ENCODE data around the gene ACR. TPM values are rescaled to one million over a fixed set of nuclear protein-coding genes. Genes with fewer than 3 reads are reported as not detected.

ACR gene
- total and polyA plus RNA-seq, 2 of the 4 experiments (the other 2 are of a cell fraction) = not detected

GRCh38 chr22:50701428-50702154, 36.4 kb upstream of the ACR start:
- dilution Hi-C loops (cut with HindIII; ENCODE audit: low sequenced_read_pairs, unreplicated experiment) = no loop called here
- no TSS peak for BruUV-seq (replicated peaks)
- in situ Hi-C loops (cut with MboI; ENCODE audit: low sequenced_read_pairs) = no loop called here
- H3K9me1 ChIP-seq (ENCODE audit: insufficient read depth, low read length) = peaks cover 7% of the 10 kb centered on the region; the same call in 1 of the 2 replicates
- H3K9me3 ChIP-seq (ENCODE audit: control insufficient read depth, insufficient read depth, low read length) = no peaks in the 10 kb centered on the region
- H3K79me1 ChIP-seq (ENCODE audit: low read depth in 1 of 2, low read length in 2 of 2) = peaks cover 7 to 20% of the 10 kb centered on the region in 2 experiments; a peak in 3 of 4 replicates
- H2AK5ac ChIP-seq (ENCODE audit: low read depth, low read length) = no peak overlapping the region
- H3K36me3 ChIP-seq (ENCODE audit: control insufficient read depth, insufficient read depth, low read length) = peaks cover 2% of the 10 kb centered on the region; the same call in 1 of the 2 replicates
- H3K4me1 ChIP-seq (ENCODE audit: control insufficient read depth, insufficient read depth, low read length) = peaks cover 8% of the 10 kb centered on the region
- no peak overlapping the region for H3K14ac ChIP-seq (replicated peaks; ENCODE audit: low read depth, low read length)
- peak overlapping the region; percentile 50 for H2AK9ac ChIP-seq (replicated peaks; ENCODE audit: low read depth, low read length, poor library complexity)
- intact Hi-C loops (cut with micrococcal nuclease) = no loop called here
- H4K20me1 ChIP-seq (ENCODE audit: insufficient read depth, low read length) = peaks cover 15% of the 10 kb centered on the region
- no peak overlapping the region for H3K56ac ChIP-seq (ENCODE audit: extremely low read depth, insufficient read depth, low read length)
- H3K4me3 ChIP-seq (ENCODE audit: insufficient read depth, low read depth, low read length) = no peak overlapping the region
- no peak overlapping the region for H4K5ac ChIP-seq (ENCODE audit: low read depth, low read length)
- ATAC-seq (ENCODE audit: low read depth) (no peak), DNase-seq (no peak)
- H2BK15ac ChIP-seq (ENCODE audit: low read depth, low read length) = no peak overlapping the region
- H2BK5ac ChIP-seq (ENCODE audit: low read depth, low read length, poor library complexity, severe bottlenecking) = no peak overlapping the region
- no peak overlapping the region for H3K4me2 ChIP-seq (ENCODE audit: low read depth, low read length)
- POLR2A ChIA-PET (ENCODE audit: unreplicated experiment) = no interaction called here
- no peak overlapping the region for H3K27ac ChIP-seq (ENCODE audit: insufficient read depth, low read length)
- no peak overlapping the region for H4K8ac ChIP-seq (ENCODE audit: low read depth in 2 of 2, low read length in 2 of 2)
- H3K23ac ChIP-seq (ENCODE audit: low read depth, low read length) = no peak overlapping the region
- H3K4ac ChIP-seq (ENCODE audit: low read depth, low read length) = no peak overlapping the region
- no peak overlapping the region for H2BK20ac ChIP-seq (ENCODE audit: low read depth, low read length)
- H3K9ac ChIP-seq (ENCODE audit: low read depth, low read length) = no peak overlapping the region
- no peak overlapping the region for H2AFZ ChIP-seq (replicated peaks; ENCODE audit: low read length, poor library complexity)
- WGBS, 2 experiments (ENCODE audit: extremely low coverage in 2 of 2, insufficient read length in 1 of 2) = 83% methylated on average over 5 of the region's 11 CpGs; no CpG with 5 or more reads in 1 of the 2 experiments
- H3K18ac ChIP-seq (ENCODE audit: low read depth, low read length) = no peak overlapping the region
- CTCF ChIA-PET = no interaction called here
- no peak overlapping the region for H2BK120ac ChIP-seq (ENCODE audit: low read depth, low read length)
- TF ChIP-seq CEBPB (IDR thresholded peaks at IDR 0.05; ENCODE audit: low read depth, low read length) (no peak), MXI1 (IDR thresholded peaks at IDR 0.05; ENCODE audit: borderline replicate concordance, low read depth, low read length) (no peak), MAFK (IDR thresholded peaks at IDR 0.05; ENCODE audit: low read depth, low read length) (no peak), CHD1 (IDR thresholded peaks at IDR 0.05; ENCODE audit: low read depth, low read length) (no peak), RAD21 (IDR thresholded peaks at IDR 0.05; ENCODE audit: low read length) (no peak), RFX5 (IDR thresholded peaks at IDR 0.05; ENCODE audit: low read depth, low read length) (no peak), NFE2L2 (IDR thresholded peaks at IDR 0.05; ENCODE audit: low read depth, low read length) (no peak), FOS (IDR thresholded peaks at IDR 0.05; ENCODE audit: low read depth, low read length) (no peak), BHLHE40 (IDR thresholded peaks at IDR 0.05; ENCODE audit: low read depth, low read length) (no peak), MAZ (IDR thresholded peaks at IDR 0.05; ENCODE audit: borderline replicate concordance, low read depth, low read length) (no peak), SMC3 (IDR thresholded peaks at IDR 0.05; ENCODE audit: low read depth, low read length) (no peak), POLR2A (IDR thresholded peaks at IDR 0.05; ENCODE audit: low read depth, low read length) (no peak)
- H3K27me3 ChIP-seq (ENCODE audit: control insufficient read depth, insufficient read depth, low read length) = 0 out of 2 replicates have a peak, but pooled peaks cover 2% of the 10 kb centered on the region
- H4K91ac ChIP-seq (ENCODE audit: insufficient read depth, low read depth, low read length) = no peak overlapping the region

Measured in IMR-90 (cell line).